ENCODE measurements around the gene TGIF2. TPM values are rescaled to one million over a fixed set of nuclear protein-coding genes. Genes with fewer than 3 reads are reported as not detected.

Gene TGIF2
- total RNA-seq, 1 experiment from 2014 or later, result 71.1 TPM

- no peak for ATAC-seq
- no peak for TF ChIP-seq TP53 (CRISPR knock-in tag; IDR thresholded peaks at IDR 0.05)
- no peak for TF ChIP-seq NR2C2 (CRISPR knock-in tag; IDR thresholded peaks at IDR 0.05)
- TF ChIP-seq ELF4 (CRISPR knock-in tag; IDR thresholded peaks at IDR 0.05; ENCODE audit: low read depth), result no peak
- no peak for TF ChIP-seq HMGA2 (CRISPR knock-in tag; IDR thresholded peaks at IDR 0.05)
- no peak for TF ChIP-seq ETV6 (CRISPR knock-in tag; IDR thresholded peaks at IDR 0.05)
- no peak for TF ChIP-seq RORB (CRISPR knock-in tag; IDR thresholded peaks at IDR 0.05)
- TF ChIP-seq, protein P1, sequence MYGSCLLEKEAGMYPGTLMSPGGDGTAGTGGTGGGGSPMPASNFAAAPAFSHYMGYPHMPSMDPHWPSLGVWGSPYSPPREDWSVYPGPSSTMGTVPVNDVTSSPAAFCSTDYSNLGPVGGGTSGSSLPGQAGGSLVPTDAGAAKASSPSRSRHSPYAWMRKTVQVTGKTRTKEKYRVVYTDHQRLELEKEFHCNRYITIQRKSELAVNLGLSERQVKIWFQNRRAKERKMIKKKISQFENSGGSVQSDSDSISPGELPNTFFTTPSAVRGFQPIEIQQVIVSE (CRISPR knock-in tag; IDR thresholded peaks at IDR 0.05; ENCODE audit: borderline replicate concordance), result no peak
- no peak for TF ChIP-seq CREB1 (CRISPR knock-in tag; IDR thresholded peaks at IDR 0.05)
- no peak for TF ChIP-seq ZNF671 (CRISPR knock-in tag; IDR thresholded peaks at IDR 0.05)
- TF ChIP-seq PRRX2 (CRISPR knock-in tag; IDR thresholded peaks at IDR 0.05), result no peak
- no peak for TF ChIP-seq FOXP1 (CRISPR knock-in tag; IDR thresholded peaks at IDR 0.05; ENCODE audit: borderline replicate concordance)
- TF ChIP-seq ZNF416 (CRISPR knock-in tag; IDR thresholded peaks at IDR 0.05), result no peak
- TF ChIP-seq, protein P2, sequence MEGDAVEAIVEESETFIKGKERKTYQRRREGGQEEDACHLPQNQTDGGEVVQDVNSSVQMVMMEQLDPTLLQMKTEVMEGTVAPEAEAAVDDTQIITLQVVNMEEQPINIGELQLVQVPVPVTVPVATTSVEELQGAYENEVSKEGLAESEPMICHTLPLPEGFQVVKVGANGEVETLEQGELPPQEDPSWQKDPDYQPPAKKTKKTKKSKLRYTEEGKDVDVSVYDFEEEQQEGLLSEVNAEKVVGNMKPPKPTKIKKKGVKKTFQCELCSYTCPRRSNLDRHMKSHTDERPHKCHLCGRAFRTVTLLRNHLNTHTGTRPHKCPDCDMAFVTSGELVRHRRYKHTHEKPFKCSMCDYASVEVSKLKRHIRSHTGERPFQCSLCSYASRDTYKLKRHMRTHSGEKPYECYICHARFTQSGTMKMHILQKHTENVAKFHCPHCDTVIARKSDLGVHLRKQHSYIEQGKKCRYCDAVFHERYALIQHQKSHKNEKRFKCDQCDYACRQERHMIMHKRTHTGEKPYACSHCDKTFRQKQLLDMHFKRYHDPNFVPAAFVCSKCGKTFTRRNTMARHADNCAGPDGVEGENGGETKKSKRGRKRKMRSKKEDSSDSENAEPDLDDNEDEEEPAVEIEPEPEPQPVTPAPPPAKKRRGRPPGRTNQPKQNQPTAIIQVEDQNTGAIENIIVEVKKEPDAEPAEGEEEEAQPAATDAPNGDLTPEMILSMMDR (IDR thresholded peaks at IDR 0.05), result no peak
- TF ChIP-seq KAT7 (CRISPR knock-in tag; IDR thresholded peaks at IDR 0.05; ENCODE audit: borderline replicate concordance), result no peak
- TF ChIP-seq GABPB1 (CRISPR knock-in tag; IDR thresholded peaks at IDR 0.05), result no peak
- no peaks in the 10 kb centered on the region for H3K9me3 Mint-ChIP-seq
These were observed 59.9 kb downstream of the TGIF2 start for GRCh38 chr20:36633285-36633772.

GRCh38 chr20:36634342-36634741 is 60.9 kb downstream of the TGIF2 start:
- ChIA-PET CTCF (interaction anchor here (1.0 to 1.1 kb wide), 2 partner anchors 42 to 252 kb away, joined by 3 read pairs; no protein-coding TSS in a partner anchor), POLR2A (no interaction called here)
- Mint-ChIP-seq H3K27ac (no peak overlapping the region), H3K36me3 (no peaks in the 10 kb centered on the region), H3K4me3 (no peak overlapping the region), H3K9me3 (no peaks in the 10 kb centered on the region), H3K4me1 (0 out of 2 replicates have a peak, but pooled peaks cover 3% of the 10 kb centered on the region), H3K27me3 (ENCODE audit: low read depth) (no peaks in the 10 kb centered on the region; the same call in 1 of the 2 replicates)
- ATAC-seq (no peak), DNase-seq (ENCODE audit: low spot score) (no peak)
- no peak for TF ChIP-seq AR (CRISPR knock-in tag; IDR thresholded peaks at IDR 0.05)
- TF ChIP-seq, protein P3, sequence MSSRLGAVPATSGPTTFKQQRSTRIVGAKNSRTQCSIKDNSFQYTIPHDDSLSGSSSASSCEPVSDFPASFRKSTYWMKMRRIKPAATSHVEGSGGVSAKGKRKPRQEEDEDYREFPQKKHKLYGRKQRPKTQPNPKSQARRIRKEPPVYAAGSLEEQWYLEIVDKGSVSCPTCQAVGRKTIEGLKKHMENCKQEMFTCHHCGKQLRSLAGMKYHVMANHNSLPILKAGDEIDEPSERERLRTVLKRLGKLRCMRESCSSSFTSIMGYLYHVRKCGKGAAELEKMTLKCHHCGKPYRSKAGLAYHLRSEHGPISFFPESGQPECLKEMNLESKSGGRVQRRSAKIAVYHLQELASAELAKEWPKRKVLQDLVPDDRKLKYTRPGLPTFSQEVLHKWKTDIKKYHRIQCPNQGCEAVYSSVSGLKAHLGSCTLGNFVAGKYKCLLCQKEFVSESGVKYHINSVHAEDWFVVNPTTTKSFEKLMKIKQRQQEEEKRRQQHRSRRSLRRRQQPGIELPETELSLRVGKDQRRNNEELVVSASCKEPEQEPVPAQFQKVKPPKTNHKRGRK (CRISPR knock-in tag; IDR thresholded peaks at IDR 0.05; ENCODE audit: borderline replicate concordance), result no peak
- TF ChIP-seq ZNF425 (CRISPR knock-in tag; conservative IDR thresholded peaks at IDR 0.05), result no peak
- TF ChIP-seq, protein P4, sequence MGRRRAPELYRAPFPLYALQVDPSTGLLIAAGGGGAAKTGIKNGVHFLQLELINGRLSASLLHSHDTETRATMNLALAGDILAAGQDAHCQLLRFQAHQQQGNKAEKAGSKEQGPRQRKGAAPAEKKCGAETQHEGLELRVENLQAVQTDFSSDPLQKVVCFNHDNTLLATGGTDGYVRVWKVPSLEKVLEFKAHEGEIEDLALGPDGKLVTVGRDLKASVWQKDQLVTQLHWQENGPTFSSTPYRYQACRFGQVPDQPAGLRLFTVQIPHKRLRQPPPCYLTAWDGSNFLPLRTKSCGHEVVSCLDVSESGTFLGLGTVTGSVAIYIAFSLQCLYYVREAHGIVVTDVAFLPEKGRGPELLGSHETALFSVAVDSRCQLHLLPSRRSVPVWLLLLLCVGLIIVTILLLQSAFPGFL (CRISPR knock-in tag; IDR thresholded peaks at IDR 0.05; ENCODE audit: borderline replicate concordance), result no peak
- no peak for TF ChIP-seq IRF2 (CRISPR knock-in tag; IDR thresholded peaks at IDR 0.05; ENCODE audit: borderline replicate concordance, low read depth)
- TF ChIP-seq ATF3 (CRISPR knock-in tag; conservative IDR thresholded peaks at IDR 0.05), result no peak
- no peak for TF ChIP-seq TEAD1 (CRISPR knock-in tag; IDR thresholded peaks at IDR 0.05)
- TF ChIP-seq E2F4 (CRISPR knock-in tag; IDR thresholded peaks at IDR 0.05; ENCODE audit: borderline replicate concordance, low read depth), result no peak
- TF ChIP-seq TCF7 (CRISPR knock-in tag; IDR thresholded peaks at IDR 0.05; ENCODE audit: low read depth), result no peak

More at GRCh38 chr20:36633285-36633772, 59.9 kb downstream of the TGIF2 start:
- H3K36me3 Mint-ChIP-seq, result no peaks in the 10 kb centered on the region
- no peak overlapping the region for H3K27ac Mint-ChIP-seq
- H3K4me1 Mint-ChIP-seq, result 0 out of 2 replicates have a peak, but pooled peaks cover 3% of the 10 kb centered on the region
- ChIA-PET POLR2A (interaction anchor here (0.6 to 1.2 kb wide), 2 partner anchors 43 to 194 kb away, joined by 3 to 4 read pairs; no protein-coding TSS in a partner anchor), CTCF (interaction anchor here (0.6 to 2.2 kb wide), 12 partner anchors 9 to 234 kb away, joined by 3 to 18 read pairs (median 6); partner anchors contain the start of genes RAB5IF and SLA2)
- H3K4me3 Mint-ChIP-seq, result no peak overlapping the region
- no peaks in the 10 kb centered on the region; the same call in 1 of the 2 replicates for H3K27me3 Mint-ChIP-seq (ENCODE audit: low read depth)
- DNase-seq (ENCODE audit: low spot score), result no peak
